ENCODE data around the gene PGLYRP4.

The PGLYRP4 gene

DNA sequence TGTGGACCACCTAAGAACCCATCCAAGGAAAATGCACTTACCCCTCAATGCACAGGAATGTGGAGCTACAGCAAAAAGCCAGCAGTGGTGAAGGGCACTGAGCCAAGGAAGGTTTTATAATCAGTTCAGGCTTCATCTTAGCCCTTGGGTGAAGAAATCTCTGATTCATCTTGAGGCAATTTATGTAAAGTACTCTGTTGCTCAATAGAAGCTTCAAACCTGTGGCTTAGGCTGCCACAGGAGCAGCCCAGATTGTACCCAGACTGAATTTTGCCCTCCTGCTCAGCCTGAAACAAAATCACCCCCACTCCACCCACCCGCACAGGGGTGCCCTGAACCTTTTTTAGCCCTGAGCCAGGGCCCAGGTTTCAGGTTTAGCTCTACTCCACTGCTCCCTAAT is 26.9 kb upstream of the PGLYRP4 start, which contains the start of gene S100A12:
Gene S100A12, minus strand, starts transcription at position 111 of the 400 bp plus-strand sequence. CDS start 1,029 bp downstream, outside the sequence.
- no peak for DNase-seq (ENCODE audit: low read depth)

DNA sequence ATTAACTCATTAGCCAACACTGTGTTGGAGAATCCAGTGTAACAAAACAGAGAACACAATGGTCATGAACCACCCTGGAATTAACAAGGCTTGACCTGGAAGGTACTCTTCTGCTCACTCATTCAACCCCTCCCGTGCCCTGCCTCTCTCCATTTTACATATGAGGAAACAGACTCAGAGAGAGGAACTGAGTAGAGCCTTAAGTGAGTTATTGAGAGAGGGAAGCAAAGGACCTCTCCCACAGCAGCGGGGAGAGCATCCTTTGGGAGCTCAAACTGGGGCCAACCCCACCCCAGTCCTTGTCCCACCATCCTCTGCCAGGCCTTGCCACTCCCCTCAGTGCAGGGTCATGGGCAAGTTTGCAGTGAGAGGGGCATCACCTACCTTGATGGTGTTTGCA is 25.4 kb upstream of the PGLYRP4 start:
- no peak for DNase-seq (ENCODE audit: low read depth)

DNA sequence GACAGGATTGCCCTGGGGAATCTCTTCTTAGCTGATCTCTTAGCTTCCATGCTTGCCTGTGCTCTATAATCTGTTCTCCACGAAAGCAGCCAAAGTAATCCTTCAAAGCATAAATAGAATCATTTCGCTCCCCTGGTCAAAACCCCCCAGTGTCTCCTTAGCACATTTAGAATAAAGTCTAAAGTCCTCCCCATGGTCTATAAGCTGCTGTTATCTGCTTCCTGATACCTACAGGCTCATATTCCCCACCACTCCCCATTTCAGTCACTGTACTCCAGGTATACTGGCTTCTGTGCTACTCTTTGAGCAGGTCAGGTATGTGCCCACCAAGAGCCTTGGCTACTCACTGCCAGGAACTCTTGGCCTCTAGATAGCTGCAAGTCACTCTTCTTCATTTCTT is 23.9 kb upstream of the PGLYRP4 start:
- DNase-seq (ENCODE audit: low read depth) = no peak

DNA sequence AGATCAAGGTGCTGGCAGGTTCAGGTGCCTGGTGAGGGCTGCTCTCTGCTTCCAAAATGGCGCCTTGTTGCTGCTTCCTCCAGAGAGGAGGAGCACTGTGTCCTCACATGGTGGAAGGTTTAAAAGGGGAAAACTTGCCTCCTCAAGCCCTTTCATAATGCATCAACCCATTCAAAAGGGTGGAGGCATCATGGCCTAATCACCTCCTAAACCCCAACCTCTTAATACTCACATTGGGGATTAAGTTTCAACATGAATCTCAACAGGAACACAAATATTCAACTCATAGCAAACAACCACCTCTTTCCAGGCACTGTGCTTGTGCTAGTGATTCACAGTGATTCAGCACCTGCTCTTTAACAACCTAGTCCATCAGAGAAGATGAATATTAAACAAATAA is 22.6 kb upstream of the PGLYRP4 start:
- no peak for DNase-seq (ENCODE audit: low read depth)

DNA sequence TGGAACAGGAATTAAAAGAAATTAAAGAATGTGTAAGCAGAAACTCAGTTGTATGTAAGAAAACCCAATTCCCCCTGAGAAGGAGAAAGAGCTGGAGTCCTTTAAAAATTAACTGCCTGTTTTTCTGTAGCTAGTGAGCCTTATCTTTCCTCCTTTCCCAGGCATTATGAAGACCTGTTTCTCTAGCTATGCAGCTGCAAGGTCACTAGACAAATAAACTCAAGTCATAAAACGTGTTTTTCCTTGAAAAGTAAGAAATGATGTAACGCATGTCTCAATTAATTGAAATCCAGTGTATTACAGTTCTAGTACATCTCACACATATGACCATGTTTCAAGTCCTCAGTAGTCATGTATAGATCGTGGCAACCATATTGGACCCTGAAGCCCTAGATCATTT is 21.5 kb upstream of the PGLYRP4 start:
- DNase-seq (ENCODE audit: low read depth) = no peak

DNA sequence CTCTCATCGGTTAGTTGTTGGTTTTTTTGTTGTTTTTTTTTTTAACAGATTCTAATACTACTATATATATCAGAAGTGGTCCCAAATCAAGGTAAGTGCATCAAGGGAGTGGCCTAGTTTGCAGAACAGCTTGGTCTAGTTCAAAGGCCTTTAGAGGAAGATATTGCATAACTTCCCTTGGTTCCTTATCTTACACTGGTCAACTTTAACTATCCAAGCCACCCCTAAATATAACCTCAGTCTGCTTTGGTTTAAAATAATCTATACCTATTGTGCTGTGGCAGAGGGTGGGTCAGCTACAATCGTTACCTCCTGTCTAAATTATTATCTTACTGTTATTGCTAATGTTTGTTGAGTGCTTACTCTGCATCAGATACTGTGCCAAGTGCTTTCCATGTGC is 19.9 kb upstream of the PGLYRP4 start:
- no peak for DNase-seq (ENCODE audit: low read depth)

DNA sequence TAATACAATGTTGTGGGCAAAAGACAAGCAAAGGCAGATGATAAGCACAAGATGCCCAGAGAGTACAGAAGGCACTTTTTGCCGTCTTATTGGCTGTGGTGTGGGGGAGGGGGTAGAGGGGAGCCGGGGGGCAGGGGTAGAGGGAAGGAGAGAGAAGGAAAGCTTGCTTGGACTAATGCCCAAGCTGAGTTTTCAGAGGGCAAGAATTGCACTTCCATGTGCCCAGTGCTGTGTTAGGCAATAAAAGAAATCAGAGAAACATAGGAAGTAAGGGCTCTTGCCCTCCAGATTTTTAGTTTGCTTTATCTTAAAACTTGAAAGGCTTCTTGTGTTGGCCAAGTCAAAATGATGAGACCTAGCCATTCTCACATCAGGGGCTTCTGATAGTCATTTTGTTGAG is 18.4 kb upstream of the PGLYRP4 start:
- DNase-seq (ENCODE audit: low read depth) = no peak

DNA sequence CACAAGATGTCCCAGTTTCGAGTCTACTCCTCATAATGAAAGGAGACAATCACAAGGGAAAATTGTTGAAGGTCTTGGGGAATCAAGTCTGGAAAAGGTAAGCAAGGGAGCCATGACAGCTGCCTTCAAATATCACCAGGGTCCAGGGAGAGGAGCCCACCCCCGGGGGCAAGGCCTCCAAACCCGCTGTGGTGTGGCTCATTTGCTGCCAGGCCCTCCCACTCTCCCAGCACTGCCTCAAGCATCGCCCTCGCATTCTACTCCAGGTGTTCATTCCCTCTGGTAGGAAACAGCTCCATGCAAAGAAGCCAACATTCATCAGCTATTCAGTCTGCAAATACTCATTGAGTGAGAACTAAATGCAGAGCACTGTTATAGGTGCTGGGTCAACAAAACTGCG is 17.6 kb upstream of the PGLYRP4 start:
- DNase-seq (ENCODE audit: low read depth) = no peak

DNA sequence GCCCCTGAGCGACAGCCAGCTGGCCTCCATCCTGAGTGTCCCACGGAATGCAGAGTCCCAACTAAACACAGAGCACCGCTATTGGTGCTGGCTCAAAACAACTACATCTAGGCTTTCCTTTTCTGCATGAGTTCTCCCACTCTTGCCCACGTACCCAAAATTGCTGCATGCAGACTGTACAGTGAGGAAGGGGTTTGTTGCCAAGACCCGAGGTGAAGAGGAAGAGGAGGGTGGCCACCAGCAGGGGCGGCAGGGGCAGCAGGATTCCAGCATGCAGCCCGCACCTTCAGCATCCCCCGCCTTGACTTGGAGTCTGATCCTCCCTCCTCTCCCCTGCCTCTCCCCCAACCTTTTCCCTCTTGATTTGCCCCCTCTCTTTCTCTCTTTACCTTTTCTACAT is 17.1 kb upstream of the PGLYRP4 start:
- DNase-seq (ENCODE audit: low read depth) = no peak

DNA sequence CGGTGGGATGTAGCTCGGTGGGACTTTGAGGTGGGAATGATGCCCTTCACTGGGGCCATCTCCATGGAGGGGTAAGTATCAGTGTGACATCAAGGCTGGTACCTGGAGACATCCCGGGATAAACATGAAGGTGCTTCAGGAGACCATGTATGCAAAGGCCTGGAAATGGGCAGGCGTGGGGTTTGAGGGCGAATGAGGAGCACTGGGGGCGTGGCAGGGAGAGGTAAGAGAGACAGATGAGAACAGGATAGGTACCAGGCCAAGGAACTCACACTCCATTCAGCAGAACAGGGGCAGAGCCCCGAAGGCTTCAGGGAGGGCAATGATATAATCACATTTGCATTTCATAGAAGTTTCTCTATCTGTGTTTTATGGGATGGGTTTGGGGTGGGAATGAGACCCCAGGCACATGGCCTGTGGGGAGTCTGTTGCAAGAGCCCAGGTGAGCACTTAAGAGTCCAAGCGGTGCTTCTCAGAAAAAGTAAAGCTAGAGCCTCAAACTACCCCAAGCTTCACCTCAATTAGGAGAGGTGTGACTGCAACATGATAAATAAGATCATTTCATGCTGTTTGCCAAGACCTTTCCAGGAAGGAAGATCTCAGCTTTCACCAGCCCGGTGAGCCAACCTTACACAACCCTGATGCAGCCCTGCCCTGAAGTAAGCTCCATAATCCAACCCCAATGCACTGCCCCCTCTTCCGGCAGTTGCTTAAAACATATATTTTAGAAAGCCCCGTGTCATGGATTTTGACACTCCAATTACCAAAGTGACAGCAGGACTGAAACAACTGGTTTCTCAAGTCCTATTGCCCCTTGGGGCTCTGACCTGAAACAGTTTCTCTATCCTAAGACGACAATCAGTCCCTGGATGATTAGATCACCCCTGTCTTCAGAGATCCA is 16.4 kb upstream of the PGLYRP4 start:
- no peak for DNase-seq (ENCODE audit: low read depth)

DNA sequence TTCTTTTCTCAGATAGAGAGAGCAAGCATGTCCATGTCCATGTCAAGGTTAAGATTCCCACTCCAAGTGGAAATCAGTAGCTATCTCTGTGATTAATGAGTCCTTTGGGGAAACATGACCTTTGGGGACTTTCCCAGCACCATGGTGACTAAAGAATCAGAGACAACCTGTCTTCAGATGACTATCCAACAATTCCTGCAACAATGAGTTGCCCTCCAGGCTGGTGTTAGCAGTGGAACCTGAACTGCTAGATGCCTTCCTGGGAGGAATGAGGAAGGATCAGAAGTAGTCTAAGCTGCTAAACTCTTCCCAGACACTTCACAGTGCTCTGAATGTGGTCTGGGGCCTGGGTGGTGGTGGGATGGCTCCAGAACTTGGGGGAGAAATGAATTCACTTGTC is 15.5 kb upstream of the PGLYRP4 start:
- DNase-seq (ENCODE audit: low read depth) = no peak

DNA sequence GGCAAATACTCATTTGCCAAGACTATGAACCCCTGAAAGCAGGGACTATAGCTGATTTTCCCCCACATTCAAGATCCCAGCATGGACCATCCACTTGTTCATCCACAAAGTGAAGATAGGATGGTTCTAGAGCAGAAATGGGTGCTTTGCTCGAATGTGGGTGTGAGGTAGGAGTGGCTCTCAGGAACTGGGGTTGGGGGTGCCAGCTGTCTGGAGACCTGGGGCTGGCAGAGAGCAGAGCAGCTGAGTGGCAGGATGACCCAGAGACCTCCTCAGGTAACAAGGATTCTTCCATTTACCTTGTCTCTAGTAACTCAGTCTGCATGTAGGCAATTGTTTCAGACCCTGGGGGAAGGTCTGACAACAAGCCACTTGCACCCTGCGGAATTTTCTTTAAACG is 15.0 kb upstream of the PGLYRP4 start:
- DNase-seq (ENCODE audit: low read depth) = no peak

DNA sequence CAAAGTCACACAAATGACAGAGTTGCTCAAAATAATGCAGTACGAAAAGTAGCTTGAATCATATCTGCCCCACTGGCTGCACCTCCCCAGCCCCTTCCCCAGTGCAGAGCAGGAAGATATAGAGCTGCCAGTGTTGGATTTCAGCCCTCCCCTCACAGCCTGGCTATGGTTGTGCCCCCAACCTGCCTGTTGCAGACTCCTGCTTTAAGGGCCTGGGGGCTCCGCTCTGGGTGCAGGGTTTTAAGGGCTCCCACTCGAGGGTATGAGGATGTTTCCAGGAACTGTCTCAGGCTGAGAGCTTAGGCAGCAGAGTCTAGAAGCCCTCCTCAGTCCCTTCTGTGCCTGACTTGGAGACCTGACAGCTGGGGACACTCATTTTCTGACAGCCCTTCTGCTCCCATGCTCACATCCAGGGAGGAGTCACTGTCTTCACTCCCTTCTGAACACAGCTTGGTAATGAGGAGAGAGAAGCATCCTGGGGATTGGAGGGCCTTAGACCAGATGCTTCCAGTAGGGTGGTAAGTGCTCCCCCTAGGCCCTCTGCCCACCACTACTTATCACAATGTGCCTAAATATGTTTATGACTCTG is 13.6 kb upstream of the PGLYRP4 start:
- DNase-seq (ENCODE audit: low read depth) = no peak

DNA sequence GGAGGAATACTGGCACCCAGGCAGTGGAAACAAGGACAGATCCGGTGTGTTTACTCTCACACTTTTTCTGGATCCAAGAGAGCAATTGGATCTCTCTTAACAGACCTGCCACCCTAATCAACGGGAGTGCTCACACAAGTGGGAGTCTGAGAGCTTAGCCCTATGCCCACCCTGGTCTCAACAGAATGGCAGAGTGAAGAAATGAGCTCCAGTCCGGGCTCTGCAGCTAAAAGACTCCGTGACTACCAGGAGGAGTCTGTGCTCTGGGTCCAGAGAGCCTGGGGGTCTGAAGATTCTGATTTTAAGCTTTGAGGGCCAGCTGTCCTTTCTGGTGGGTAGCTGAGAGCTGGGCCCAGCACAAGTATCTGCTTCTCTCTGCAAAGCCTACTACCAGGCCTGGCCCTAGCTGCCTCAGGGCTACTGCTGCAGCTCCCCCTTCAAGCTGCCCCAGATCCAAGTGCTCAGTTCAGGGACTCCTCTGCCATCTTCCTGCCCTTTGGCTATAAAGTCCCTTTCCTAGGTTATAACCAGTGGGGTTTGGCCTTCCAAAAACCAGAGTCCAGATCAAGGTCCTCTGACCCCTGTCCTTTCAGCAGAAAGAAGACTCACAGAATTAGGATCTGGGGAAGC is 13.0 kb upstream of the PGLYRP4 start:
- DNase-seq (ENCODE audit: low read depth) = no peak

DNA sequence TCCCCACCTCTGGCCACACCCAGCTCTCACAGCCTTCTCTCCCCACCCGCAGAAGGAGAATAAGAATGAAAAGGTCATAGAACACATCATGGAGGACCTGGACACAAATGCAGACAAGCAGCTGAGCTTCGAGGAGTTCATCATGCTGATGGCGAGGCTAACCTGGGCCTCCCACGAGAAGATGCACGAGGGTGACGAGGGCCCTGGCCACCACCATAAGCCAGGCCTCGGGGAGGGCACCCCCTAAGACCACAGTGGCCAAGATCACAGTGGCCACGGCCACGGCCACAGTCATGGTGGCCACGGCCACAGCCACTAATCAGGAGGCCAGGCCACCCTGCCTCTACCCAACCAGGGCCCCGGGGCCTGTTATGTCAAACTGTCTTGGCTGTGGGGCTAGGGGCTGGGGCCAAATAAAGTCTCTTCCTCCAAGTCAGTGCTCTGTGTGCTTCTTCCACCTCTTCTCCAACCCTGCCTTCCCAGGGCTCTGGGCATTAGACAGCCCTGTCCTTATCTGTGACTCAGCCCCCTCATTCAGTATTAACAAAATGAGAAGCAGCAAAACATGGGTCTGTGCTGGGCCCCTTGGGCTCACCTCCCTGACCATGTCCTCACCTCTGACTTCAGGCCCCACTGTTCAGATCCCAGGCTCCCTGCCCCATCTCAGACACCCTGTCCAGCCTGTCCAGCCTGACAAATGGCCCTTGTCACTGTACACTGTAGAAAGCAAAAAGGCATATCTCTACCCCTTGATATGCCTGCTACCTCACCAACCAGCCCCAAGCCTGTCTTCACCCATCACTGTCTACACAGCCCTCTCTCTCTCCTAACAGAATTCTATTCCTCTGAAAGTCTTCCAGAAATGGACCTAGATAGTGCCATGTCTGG is 12.2 kb upstream of the PGLYRP4 start:
- DNase-seq (ENCODE audit: low read depth) = no peak

DNA sequence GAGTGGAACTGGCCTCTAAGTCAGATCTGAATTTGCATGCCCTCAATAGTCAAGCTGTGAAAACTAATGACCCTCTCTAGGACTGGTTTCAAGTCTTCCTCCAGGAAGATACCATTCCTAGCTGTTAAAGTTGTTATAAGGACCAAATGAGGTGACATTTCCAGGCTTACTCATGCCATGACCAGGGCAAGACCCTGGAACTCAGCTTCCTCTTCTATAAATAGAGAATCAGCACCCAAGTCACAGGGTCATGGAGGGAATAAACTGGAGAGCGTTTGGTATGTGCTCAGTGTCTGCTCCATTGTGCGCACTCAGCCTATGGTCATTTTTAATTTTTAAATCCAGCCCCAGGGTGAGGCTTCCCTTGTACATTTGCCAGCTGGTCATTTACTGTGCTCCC is 11.5 kb upstream of the PGLYRP4 start:
- DNase-seq (ENCODE audit: low read depth) = no peak

DNA sequence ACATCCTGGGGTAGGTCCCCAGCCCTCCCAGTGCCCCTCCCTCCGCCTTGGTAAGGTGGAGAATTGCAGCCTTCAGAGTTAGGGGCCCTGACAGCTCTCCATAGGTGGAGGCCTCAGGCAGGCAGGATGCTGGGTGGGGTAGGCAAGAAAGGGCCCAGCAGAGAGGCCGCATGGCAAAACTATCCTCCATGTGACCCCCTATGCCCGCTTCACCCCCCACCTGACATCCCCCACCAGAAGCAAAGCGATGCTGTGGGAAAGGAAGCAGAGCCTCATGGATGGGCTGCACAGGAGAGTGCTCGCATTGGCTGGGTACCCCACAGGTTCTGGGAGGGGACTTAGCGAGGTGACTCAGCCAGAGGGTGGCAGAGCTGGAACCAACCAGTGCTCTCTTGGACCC is 10.6 kb upstream of the PGLYRP4 start:
- DNase-seq (ENCODE audit: low read depth) = no peak

DNA sequence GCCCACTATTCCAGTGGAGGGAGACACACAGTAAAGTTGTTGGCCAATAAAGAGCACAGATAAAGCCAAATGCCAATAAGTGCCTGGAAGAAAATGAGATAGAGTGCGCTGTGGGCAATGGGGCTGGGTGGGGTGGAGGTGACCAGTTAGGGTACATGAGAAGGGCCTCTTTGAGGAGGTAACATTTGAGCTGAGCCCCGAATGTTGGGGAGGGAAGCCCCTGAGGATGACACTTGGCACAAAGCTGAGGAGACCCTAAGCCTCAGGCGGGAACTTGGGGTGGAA is 10.0 kb upstream of the PGLYRP4 start:
- no peak for DNase-seq (ENCODE audit: low read depth)

DNA sequence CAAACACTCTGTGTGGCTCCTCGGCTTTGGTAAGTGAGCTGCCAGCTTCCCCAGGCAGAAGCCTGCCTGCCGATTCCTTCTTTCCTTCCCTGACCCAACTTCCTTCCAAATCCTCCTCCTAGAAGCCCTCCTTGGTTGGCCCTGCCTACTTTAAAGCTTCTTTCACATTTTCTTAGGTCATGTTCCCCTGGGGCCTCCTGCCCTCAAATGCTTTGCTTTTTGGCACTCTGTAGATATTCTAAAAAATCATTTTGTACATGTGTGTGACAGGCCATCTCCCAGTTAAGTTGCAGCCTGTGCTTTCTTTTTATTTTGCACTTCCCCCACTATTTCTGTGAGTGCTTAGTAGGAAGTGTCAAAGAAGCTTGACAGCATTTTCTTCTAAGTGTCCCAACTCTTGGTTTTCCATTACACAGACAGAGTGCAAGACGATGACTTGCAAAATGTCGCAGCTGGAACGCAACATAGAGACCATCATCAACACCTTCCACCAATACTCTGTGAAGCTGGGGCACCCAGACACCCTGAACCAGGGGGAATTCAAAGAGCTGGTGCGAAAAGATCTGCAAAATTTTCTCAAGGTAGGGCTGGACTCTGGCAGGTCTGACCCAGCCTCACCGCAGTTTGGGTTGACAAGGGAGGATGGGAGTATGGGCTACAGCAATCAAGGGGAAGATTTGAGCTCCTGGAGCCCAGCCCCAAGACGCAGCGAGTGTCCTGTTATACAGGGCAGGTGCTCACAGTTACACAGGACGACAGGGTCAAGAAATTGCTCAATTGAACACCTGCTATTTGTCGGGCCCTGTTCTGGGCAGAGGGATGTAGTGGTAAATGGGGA is 9.4 kb upstream of the PGLYRP4 start, which contains the start of gene S100A9:
Gene S100A9, plus strand, starts transcription at position 2 of the 838 bp plus-strand sequence. Its CDS starts 430 bp downstream, at position 432.
- DNase-seq (ENCODE audit: low read depth) = no peak

DNA sequence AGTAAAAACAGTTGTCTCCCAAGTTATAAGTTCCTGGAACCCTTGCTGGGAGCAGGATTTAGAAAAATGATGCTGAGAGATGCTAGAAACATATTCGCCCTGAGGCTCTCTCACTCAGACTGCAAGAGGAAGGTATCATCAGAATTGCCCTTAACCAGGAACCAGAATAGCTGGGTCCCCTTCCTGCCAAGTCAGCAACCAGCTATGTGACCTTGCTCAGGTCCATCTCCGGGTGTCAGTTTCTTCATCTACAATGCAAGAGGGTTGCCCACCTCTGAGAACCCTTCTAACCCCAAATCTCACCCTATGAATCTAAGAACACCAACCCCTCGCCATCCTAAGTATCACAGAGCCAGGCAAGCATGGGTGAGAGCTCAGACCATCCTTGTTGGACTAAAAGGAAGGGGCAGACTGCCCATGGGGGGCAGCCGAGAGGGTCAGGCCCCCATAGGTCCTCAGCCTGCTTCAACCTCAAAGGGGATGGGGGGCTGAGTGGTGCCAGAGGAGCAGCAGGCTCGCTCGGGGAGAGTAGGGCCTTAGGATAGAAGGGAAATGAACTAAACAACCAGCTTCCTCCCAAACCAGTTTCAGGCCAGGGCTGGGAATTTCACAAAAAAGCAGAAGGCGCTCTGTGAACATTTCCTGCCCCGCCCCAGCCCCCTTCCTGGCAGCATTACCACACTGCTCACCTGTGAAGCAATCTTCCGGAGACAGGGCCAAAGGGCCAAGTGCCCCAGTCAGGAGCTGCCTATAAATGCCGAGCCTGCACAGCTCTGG is 8.6 kb upstream of the PGLYRP4 start:
- DNase-seq (ENCODE audit: low read depth) = no peak
